22Rv1 (cell line): ENCODE results near the gene CFL1.

Experiments used
- H3K27ac ChIP-seq: fragments of 450-650 bp; 2 replicates; pipeline ENCODE4 v1.5.1; 2017
- CTCF ChIP-seq: fragments of 450-650 bp; IDR thresholded peaks from 2 replicates; pipeline ENCODE4 v1.5.1; 2017; ENCODE audit warnings: mild to moderate bottlenecking
- ZFX ChIP-seq: fragments of 450-650 bp; IDR thresholded peaks from 2 replicates; pipeline ENCODE4 v1.6.1; 2017; ENCODE audit warnings: antibody characterized with exemption, borderline replicate concordance

CFL1 gene

GRCh38 chr11:65867284-65868071 is 9.5 kb upstream of the CFL1 start:
- peak overlapping the region; percentile 23 for H3K27ac ChIP-seq
- TF ChIP-seq CTCF (no peak), ZFX (no peak)

GRCh38 chr11:65866509-65867283 is 8.7 kb upstream of the CFL1 start:
- peak overlapping the region; percentile 23 for H3K27ac ChIP-seq
- no peak for TF ChIP-seq CTCF
- no peak for TF ChIP-seq ZFX

- TF ChIP-seq ZFX (no peak), CTCF (no peak)
- H3K27ac ChIP-seq, result no peak overlapping the region
Observed at GRCh38 chr11:65865550-65866172, 7.7 kb upstream of the CFL1 start.

GRCh38 chr11:65864706-65865471 is 6.9 kb upstream of the CFL1 start:
- TF ChIP-seq ZFX (no peak), CTCF (no peak)
- no peak overlapping the region for H3K27ac ChIP-seq

- H3K27ac ChIP-seq, result no peak overlapping the region
- TF ChIP-seq CTCF (no peak), ZFX (no peak)
Observed at GRCh38 chr11:65863889-65864705, 6.1 kb upstream of the CFL1 start.

- no peak overlapping the region for H3K27ac ChIP-seq
- TF ChIP-seq CTCF (no peak), ZFX (no peak)
Observed at GRCh38 chr11:65862941-65863888, 5.2 kb upstream of the CFL1 start.
